ENCODE results near the gene VAT1.
"Not testable (repeated sequence)": the region's sequence is repeated elsewhere in the genome, so short reads cannot be mapped to it uniquely, and the experiment has no call there.

DNA sequence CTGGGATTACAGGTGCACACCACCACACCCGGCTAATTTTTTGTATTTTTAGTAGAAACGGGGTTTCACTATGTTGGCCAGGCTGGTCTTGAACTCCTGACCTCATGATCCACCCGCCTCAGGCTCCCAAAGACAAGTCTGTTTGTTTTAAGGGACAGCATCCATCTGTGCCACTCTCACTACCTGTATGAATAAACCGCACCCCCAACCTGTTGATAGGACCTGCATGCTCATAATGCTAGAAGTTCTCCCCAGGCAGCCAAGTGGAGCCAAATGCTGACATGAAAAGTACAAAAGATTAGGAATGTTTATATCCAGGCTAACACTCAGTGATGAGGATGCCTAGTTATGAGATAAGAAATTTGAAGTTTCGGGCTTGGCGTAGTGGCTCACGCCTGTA lies 30.8 kb upstream of the VAT1 start:
- not testable (repeated sequence) for TF ChIP-seq EZH2 (IDR thresholded peaks at IDR 0.05; ENCODE audit: insufficient read depth, poor library complexity, severe bottlenecking); EZH2phosphoT487 (IDR thresholded peaks at IDR 0.05; ENCODE audit: insufficient read depth, low read depth)
